Measurements from ENCODE around the gene TM2D3. TPM values are rescaled to one million over a fixed set of nuclear protein-coding genes. Genes with fewer than 3 reads are reported as not detected.

The TM2D3 gene
- total and polyA plus RNA-seq, 10 of the 15 experiments (the other 5 are each of a cell fraction or from before 2014, with no cell fraction given), result 28.3 to 84.5 (median 45.0) TPM

- Histone ChIP-seq H3K4me1 (ENCODE audit: control insufficient read depth, insufficient read depth, low read length) (peaks cover 6% of the 10 kb centered on the region; the same call in 1 of the 2 replicates), H3K27me3 (replicated peaks in 1 of 2; ENCODE audit: control insufficient read depth in 2 of 2, insufficient read depth in 2 of 2, low read length in 1 of 2) (no peaks in the 10 kb centered on the region), H4K20me1 (ENCODE audit: control insufficient read depth, insufficient read depth) (no peaks in the 10 kb centered on the region), H3K27ac (ENCODE audit: control insufficient read depth, insufficient read depth) (no peak overlapping the region), H3K79me2 (ENCODE audit: control insufficient read depth, insufficient read depth, low read length) (no peaks in the 10 kb centered on the region), H3K4me2 (ENCODE audit: control insufficient read depth, insufficient read depth) (no peak overlapping the region), H3K36me3 (ENCODE audit: control insufficient read depth in 2 of 2, insufficient read depth in 2 of 2, low read length in 1 of 2) (no peaks in the 10 kb centered on the region; a peak in 2 of 4 replicates), H3K4me3 (no peak overlapping the region), H3K9me3 (replicated peaks; ENCODE audit: control insufficient read depth, insufficient read depth, low read length) (no peaks in the 10 kb centered on the region), H2AFZ (ENCODE audit: control insufficient read depth, low read depth, low read length) (no peak overlapping the region), H3K9ac (ENCODE audit: control insufficient read depth, insufficient read depth, low read length) (no peak overlapping the region)
- SMC1A ChIA-PET (ENCODE audit: uncharacterized antibody, unreplicated experiment), result interaction anchor here (0.6 kb wide), 1 partner anchor 704 kb away, joined by 3 read pairs; no protein-coding TSS in a partner anchor
- CTCF ChIA-PET, result no interaction called here
- POLR2A ChIA-PET, result no interaction called here
- RAD21 ChIA-PET (ENCODE audit: unreplicated experiment), result no interaction called here
- in situ Hi-C loops (cut with MboI) (no loop called here), intact Hi-C loops (cut with micrococcal nuclease; ENCODE audit: unreplicated experiment) (no loop called here)
- no peak for TF ChIP-seq ZNF622 (IDR thresholded peaks at IDR 0.05)
- TF ChIP-seq NFYB (IDR thresholded peaks at IDR 0.05; ENCODE audit: insufficient read depth, low read depth, low read length), result no peak
- TF ChIP-seq RAD51 (IDR thresholded peaks at IDR 0.05), result no peak
- no peak for TF ChIP-seq ZSCAN29 (IDR thresholded peaks at IDR 0.05)
- TF ChIP-seq SMAD5 (IDR thresholded peaks at IDR 0.05; ENCODE audit: low read depth), result no peak
- no peak for TF ChIP-seq USF1 (IDR thresholded peaks at IDR 0.05; ENCODE audit: borderline replicate concordance, extremely low read length, insufficient read depth, low read depth, low read length)
- no peak for TF ChIP-seq CHD4 (IDR thresholded peaks at IDR 0.05)
- TF ChIP-seq ZNF217 (IDR thresholded peaks at IDR 0.05), result no peak
- no peak for TF ChIP-seq ZNF592 (IDR thresholded peaks at IDR 0.05)
- TF ChIP-seq BACH1 (IDR thresholded peaks at IDR 0.05; ENCODE audit: borderline replicate concordance), result no peak
- FAIRE-seq (no peak), DNase-seq (ENCODE audit: low read depth, low spot score) (no peak), ATAC-seq (no peak)
- 61% methylated on average over 2 of the region's 2 CpGs for WGBS (ENCODE audit: insufficient coverage, insufficient replicate concordance, low lambda C conversion rate, missing lambda C conversion rate)
- no TSS peak for BruUV-seq (replicated peaks)
Measured at GRCh38 chr15:101679806-101680205, 27.6 kb upstream of the TM2D3 start.
